Kidney epithelial cell (primary cell): ENCODE data around the gene SPARC. TPM values are rescaled to one million over a fixed set of nuclear protein-coding genes. Genes with fewer than 3 reads are reported as not detected.
A peak's percentile ranks its signal among the peaks of the same experiment; 100 is the strongest.

Experiments
- DNase-seq: peaks from one replicate; pipeline ENCODE4 v3.0.0-alpha.2; 2010; ENCODE audit warnings: low read depth
- H3K27me3 ChIP-seq: 2 replicates; pipeline ENCODE4 v1.6.0; 2011; ENCODE audit warnings: low read length; ENCODE audit not compliant: control insufficient read depth, insufficient read depth
- H3K36me3 ChIP-seq: 2 replicates; pipeline ENCODE4 v1.5.1; 2011; ENCODE audit warnings: low read length; ENCODE audit not compliant: control insufficient read depth, insufficient read depth
- H3K4me3 ChIP-seq: 2 replicates; pipeline ENCODE4 v1.5.1; 2011; ENCODE audit warnings: low read depth, mild to moderate bottlenecking, control low read depth, low read length
- CTCF ChIP-seq: IDR thresholded peaks from 2 replicates; pipeline ENCODE4 v1.5.1; 2011; ENCODE audit warnings: mild to moderate bottlenecking, moderate library complexity, low read length, control low read depth, inconsistent platforms; ENCODE audit not compliant: insufficient read depth, poor library complexity, severe bottlenecking
- total RNA-seq: library from RNA; depleted of rRNA; stranded (reverse); fragments of >200 nt; gene quantifications from 2 replicates; pipeline ENCODE4 v1.2.3, GENCODE V29; 2015

The SPARC gene
- total RNA-seq, 1 donor from 2014 or later = 139 TPM

GRCh38 chr5:151612689-151613427 lies 73.9 kb downstream of the SPARC start:
- peak; percentile 93 for DNase-seq
- Histone ChIP-seq H3K4me3 (no peak overlapping the region), H3K27me3 (no peaks in the 10 kb centered on the region), H3K36me3 (no peaks in the 10 kb centered on the region)
- no peak for TF ChIP-seq CTCF

GRCh38 chr5:151611127-151611775 lies 75.5 kb downstream of the SPARC start:
- DNase-seq = no peak

More at GRCh38 chr5:151611127-151611775, 75.5 kb downstream of the SPARC start:
- TF ChIP-seq CTCF = no peak
- no peaks in the 10 kb centered on the region for H3K36me3 ChIP-seq
- H3K4me3 ChIP-seq = no peak overlapping the region
- peaks cover 2% of the 10 kb centered on the region for H3K27me3 ChIP-seq

Other genes starting within 250 kb of the SPARC start
- gene SLC36A1, start 239.3 kb downstream of the SPARC start, total RNA-seq = 9.1 and 13.8 TPM in 2 replicates
- gene FAT2, start 95.6 kb downstream of the SPARC start, total RNA-seq = 0.58 and 0.96 TPM in 2 replicates
- gene ATOX1, start 71.7 kb upstream of the SPARC start, total RNA-seq = 91.6 and 118 TPM in 2 replicates
- 134 and 154 TPM in 2 replicates for gene G3BP1, start 85.0 kb upstream of the SPARC start, total RNA-seq
- not detected in 2 replicates for gene GLRA1, start 237.9 kb upstream of the SPARC start, total RNA-seq